Lower lobe of right lung (tissue), 2 donors: Measurements from ENCODE around the gene SLC38A6. TPM values are rescaled to one million over a fixed set of nuclear protein-coding genes. Genes with fewer than 3 reads are reported as not detected.

ENCODE experiments used
- ATAC-seq, 2 donors: fragments of 200-7000 bp; cut with Tn5 transposase; one replicate each; pipeline ENCODE4 v1.9.1; 2020 to 2022; ENCODE audit warnings: mild to moderate bottlenecking in 2 of 2, moderate library complexity in 2 of 2
- DNase-seq: peaks from one replicate; pipeline ENCODE4 v3.0.0-alpha.2; 2020
- H3K27ac ChIP-seq: fragments of 200-600 bp; one replicate; pipeline ENCODE4 v1.8.0; 2022
- H3K27me3 ChIP-seq: fragments of 200-600 bp; one replicate; pipeline ENCODE4 v1.8.0; 2022; ENCODE audit warnings: low read depth
- H3K36me3 ChIP-seq: fragments of 200-600 bp; one replicate; pipeline ENCODE4 v1.8.0; 2022; ENCODE audit warnings: mild to moderate bottlenecking
- H3K4me1 ChIP-seq: fragments of 200-600 bp; one replicate; pipeline ENCODE4 v1.8.0; 2022
- H3K4me3 ChIP-seq: fragments of 200-600 bp; one replicate; pipeline ENCODE4 v1.8.0; 2022; ENCODE audit warnings: mild to moderate bottlenecking
- H3K9me3 ChIP-seq: fragments of 200-600 bp; one replicate; pipeline ENCODE4 v1.8.0; 2022
- CTCF ChIP-seq: fragments of 200-600 bp; IDR thresholded peaks from one replicate; pipeline ENCODE4 v1.8.0; 2022; ENCODE audit warnings: antibody characterized with exemption, mild to moderate bottlenecking
- intact Hi-C: fragments of 100-400 bp; cut with DNase I; formaldehyde crosslinking; loops from one replicate; pipeline ENCODE4 v1.11.0; 2022
- long read RNA-seq: library from polyadenylated mRNA; unstranded; transcript quantifications from one replicate; pipeline ENCODE4 v2.0.0, GENCODE V29; 2021
- total RNA-seq: library from RNA; stranded (reverse); fragmentation: NEBNext Ultra II Directional; extraction: Animal tissue kit (Norgen Biotek cat#: 25700); gene quantifications from one replicate; pipeline ENCODE4 v1.2.1, GENCODE V29; 2021
- donor health status: DM: no; HTN: yes; CAD: no; lungs with severe emphysema.

SLC38A6 gene
- total RNA-seq: 28.3 TPM
- long read RNA-seq, transcript SLC38A6-201 (16 exons, 1,688 nt): major isoform, 9 of 33 reads
- long read RNA-seq, partial matches to known transcripts: 0 of 33 reads
- long read RNA-seq, other reads (novel, unspliced or antisense): 24 of 33 reads

DNA sequence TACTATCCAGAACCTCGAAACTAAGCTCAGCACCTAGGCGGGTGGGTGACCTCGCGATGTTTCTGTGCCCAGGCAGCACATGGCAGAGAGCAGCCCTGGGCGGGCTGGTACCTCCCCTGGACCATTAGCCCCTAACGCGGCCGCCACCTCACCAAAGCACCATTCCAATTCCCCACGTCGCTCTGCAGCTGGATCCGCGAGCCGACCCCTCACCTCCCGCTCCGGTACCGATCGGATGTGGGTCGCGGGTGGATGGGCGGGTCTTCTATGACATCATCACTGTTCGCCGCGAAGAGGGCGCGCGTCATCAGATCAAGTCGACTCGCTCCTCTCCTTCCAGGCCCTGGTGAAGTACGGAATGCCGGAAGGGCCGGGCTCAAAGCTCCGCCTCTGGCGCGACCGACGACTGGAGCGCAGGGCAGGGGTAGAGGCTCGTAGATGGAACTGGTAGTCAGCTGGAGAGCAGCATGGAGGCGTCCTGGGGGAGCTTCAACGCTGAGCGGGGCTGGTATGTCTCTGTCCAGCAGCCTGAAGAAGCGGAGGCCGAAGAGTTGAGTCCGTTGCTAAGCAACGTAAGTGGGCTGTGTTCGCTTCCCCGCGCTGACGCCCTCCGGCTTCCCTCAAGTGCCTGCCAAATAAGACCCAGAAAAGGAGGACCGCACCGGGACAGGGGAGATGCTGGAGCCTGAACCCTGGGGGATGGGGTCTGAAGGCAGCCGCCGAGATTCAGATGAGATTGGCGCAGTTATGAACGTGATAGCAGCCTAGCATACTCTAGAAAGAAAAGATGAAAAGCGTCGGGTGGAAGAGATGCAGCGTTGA is at the start of gene SLC38A6, which contains the start of gene TRMT5:
Gene SLC38A6, plus strand, starts transcription at position 435 of the 822 bp plus-strand sequence. Its CDS starts 33 bp downstream, at position 468.
Gene TRMT5, minus strand, starts transcription at position 269 of the 822 bp plus-strand sequence. Its CDS starts 106 bp downstream, at position 163.
- Histone ChIP-seq H3K4me3 (peak within 1 kb of the TSS; percentile 81), H3K36me3 (peaks cover 13% of the 10 kb centered on the region), H3K27me3 (no peaks in the 10 kb centered on the region), H3K4me1 (peaks cover 25% of the 10 kb centered on the region), H3K27ac (peak within 1 kb of the TSS; percentile 91), H3K9me3 (no peaks in the 10 kb centered on the region)
- peak; percentile 94 for DNase-seq
- peak; percentile 98 to 99 for ATAC-seq
- no peak for TF ChIP-seq CTCF
- intact Hi-C loops: no loop called here

- intact Hi-C loops: no loop called here
- Histone ChIP-seq H3K9me3 (no peaks in the 10 kb centered on the region), H3K4me3 (no peak overlapping the region), H3K4me1 (no peaks in the 10 kb centered on the region), H3K27ac (no peak overlapping the region), H3K27me3 (no peaks in the 10 kb centered on the region), H3K36me3 (no peaks in the 10 kb centered on the region)
- no peak for ATAC-seq
- TF ChIP-seq CTCF: no peak
- DNase-seq: no peak
Observed at GRCh38 chr14:60933920-60934655, 47.0 kb upstream of the SLC38A6 start.

DNA sequence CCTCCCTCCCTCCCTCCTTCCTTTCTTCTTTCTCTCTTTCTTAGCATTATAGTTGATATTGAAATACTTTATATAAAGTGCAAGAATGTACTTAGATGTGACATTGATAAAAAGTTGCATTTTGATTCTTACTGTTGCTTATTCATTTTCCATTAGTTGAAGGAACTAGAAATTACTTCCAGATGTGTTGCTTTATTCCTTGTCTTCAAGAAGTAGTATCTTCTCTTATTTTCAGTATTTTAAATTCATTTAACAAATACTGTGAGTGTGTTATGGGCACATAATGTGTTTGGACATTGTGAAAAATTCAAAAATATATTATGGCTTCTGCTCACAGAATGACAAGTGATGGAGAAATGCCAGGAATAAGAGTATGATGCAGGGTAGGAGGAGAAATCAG is 45.7 kb upstream of the SLC38A6 start:
- no peak for ATAC-seq
- Histone ChIP-seq H3K36me3 (no peaks in the 10 kb centered on the region), H3K9me3 (no peaks in the 10 kb centered on the region), H3K27ac (no peak overlapping the region), H3K4me3 (no peak overlapping the region), H3K4me1 (no peaks in the 10 kb centered on the region), H3K27me3 (no peaks in the 10 kb centered on the region)
- no peak for TF ChIP-seq CTCF
- intact Hi-C loops: no loop called here
- no peak for DNase-seq

GRCh38 chr14:60943637-60944032 is 37.4 kb upstream of the SLC38A6 start:
- intact Hi-C loops: no loop called here
- no peak for ATAC-seq

More at GRCh38 chr14:60943637-60944032, 37.4 kb upstream of the SLC38A6 start:
- TF ChIP-seq CTCF: no peak
- H3K9me3 ChIP-seq: no peaks in the 10 kb centered on the region
- H3K27ac ChIP-seq: no peak overlapping the region
- no peak overlapping the region for H3K4me3 ChIP-seq
- H3K4me1 ChIP-seq: no peaks in the 10 kb centered on the region
- no peak for DNase-seq
- no peaks in the 10 kb centered on the region for H3K36me3 ChIP-seq
- no peaks in the 10 kb centered on the region for H3K27me3 ChIP-seq
